HG03575 (cell line): Measurements from ENCODE around the gene CLHC1.
"Not testable (repeated sequence)": the region's sequence is repeated elsewhere in the genome, so short reads cannot be mapped to it uniquely, and the experiment has no call there.

Experiments
- ATAC-seq: cut with Tn5 transposase; IDR thresholded peaks from one replicate; pipeline ENCODE4 v1.9.1; 2021; ENCODE audit not compliant: unreplicated experiment, insufficient number of reproducible peaks, low FRiP score; ENCODE audit errors: extremely low read depth

Gene CLHC1

DNA sequence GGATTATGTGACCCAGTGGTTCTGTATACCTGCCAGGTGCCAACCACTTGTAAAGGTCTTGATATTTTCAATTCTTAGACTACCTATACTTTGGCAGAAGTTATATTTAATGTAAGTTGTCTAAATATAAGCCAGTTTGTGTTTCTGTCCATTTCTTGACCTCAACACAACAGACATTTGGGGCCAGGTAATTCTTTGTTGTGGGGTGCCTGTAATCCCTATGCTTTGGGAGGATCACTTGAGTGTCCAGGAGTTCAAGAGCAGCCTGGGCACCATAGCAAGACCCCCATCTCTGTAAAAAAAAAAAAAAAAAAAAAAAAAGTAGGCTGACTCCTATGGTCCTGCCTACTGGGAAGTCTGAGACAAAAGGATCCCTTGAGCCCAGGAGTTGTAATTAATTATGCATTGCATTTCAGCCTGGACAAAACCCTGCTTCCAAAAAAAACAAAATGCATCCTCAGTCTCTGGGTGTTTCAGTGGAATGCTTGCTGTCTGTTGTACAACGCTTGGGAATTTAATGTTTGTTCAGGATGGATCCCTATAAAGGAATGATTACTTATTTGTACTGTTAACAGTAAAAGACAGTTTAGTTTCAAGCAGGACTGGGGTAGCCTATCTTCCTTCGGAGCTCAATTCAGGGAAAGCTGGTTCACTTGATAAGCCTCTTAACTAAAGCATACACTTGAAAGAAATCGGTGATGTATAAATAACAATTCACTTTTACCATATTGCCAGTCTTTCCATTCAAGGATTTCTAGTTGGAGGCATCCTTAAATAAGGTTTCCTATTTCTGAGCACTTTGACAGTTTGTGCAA, 3.8 kb upstream of the CLHC1 start:
- no peak for ATAC-seq

DNA sequence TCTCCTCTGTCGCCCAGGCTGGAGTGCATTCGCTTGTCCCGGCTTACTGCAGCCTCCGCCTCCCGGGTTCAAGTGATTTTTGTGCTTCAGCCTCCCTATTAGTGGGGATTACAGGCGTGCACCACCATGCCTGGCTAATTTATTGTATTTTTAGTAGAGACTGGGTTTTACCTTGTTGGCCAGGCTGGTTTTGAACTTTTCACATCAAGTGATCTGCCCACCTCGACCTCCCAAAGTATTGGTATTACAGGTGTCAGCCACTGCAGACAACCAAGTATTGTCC, 1.5 kb upstream of the CLHC1 start:
- ATAC-seq = no peak

DNA sequence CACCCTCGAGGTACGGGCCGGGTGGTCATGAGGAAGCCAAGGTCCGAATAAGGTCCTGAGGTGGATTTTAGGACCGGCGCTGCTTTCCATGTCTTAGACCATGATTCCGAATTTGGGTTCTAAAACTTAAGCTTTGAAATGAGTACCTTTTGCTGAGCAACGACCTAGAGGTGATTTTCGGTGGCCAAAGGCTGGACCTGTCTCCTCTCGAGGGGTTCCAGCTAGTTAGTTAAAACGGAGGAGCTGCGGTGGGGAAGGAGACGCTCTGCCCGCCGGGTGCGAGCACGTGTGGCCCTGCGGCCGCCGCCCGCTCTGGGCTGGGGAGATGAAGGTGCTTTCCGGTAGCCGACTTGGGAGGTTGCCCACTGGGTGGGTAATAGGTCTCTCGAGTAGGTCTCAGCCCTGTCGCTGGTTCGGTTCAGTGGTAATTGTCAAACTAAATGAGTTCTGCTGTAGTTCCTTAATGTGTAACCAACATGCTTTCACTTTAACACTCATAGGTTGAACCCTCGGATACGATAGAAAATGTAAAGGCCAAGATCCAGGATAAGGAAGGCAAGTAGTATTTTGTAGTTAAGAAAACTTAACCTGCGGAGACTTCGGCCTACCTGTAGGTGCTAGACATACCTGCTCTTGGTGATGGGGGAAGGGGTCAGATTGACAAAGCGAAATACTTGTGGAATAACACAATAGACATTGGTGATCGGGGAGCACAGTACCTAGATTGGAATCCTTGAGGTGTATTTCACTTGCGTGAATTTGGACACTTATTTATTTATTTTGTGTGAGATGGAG, 967 bp upstream of the CLHC1 start:
- no peak for ATAC-seq

DNA sequence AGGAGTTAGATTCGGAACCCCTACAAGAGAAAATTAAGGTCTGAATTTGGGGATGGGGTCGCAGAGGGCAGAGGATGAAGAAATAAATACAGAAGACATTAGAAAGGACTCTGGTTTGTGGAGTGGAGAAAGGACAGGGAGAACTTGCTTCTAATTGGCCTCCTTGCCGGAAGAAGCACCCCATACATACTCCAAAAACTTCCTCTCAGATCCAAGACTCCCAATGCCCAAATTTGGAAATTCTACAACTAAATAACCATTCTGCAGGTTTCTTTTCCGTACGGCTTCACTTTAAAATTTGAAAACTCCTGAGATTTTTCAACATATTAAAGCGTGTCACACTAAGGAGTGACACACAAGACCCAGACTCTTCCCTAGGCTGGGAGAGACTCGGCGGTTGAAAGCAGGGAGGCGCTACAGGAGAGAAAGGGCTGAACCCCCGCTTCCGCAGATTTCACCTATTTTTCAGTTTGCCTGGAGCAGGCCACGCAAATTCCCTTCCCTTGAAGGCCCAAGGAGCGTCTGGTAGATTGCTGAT, 478 bp downstream of the CLHC1 start:
- no peak for ATAC-seq

DNA sequence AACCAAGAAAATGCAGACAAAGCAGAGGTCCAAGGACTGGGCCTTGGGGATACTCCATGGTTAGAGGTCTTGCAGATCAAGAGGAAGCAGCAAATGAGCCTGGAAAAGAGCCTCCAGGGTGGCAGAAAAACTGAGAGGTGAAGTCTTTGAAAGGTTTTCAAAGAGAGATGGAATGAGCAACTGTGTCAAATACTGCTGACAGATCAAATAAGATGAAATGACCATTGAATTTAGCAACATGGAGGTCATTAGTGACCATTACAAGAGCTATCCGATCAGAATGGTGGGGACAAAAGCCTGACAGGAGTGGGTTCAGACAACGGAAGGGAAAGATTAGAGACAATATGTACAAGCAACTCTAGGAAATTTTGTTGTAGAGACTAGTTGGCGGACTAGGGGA, 1.5 kb downstream of the CLHC1 start:
- no peak for ATAC-seq

DNA sequence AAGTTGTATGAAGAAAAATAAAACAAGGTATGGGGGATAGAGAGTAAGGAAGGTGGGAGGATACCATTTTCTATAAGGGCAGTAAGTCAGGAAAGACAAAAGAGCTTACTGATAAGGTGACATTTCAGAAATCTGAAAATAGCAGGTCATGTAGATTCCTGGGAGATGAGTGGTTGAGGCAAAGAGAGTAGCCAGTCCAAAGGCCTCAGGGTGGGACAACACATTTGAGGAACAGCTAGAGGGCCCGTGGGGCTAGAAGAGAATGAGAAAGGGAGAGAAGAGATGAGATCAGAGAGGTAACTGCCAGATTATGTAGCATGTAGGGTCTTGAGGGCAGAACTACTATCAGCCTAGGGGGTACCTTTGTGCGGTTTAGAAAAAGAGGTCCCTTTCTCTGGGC, 2.9 kb downstream of the CLHC1 start:
- no peak for ATAC-seq

DNA sequence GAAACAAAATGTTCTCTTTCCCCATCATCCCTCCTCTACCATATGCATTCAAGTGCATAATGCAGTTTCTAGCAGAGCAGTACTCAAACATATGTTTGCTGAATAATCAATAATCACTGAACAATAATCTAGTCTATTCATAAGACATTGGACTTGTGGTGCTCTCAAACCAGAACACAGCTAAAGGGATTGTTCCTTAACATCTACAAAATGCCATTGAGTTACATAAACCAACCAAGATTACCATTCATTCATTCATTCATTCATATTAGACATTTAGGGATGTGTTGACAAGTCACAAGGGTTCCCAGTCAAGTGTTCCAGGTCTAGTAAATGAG, 3.9 kb downstream of the CLHC1 start:
- ATAC-seq = no peak

DNA sequence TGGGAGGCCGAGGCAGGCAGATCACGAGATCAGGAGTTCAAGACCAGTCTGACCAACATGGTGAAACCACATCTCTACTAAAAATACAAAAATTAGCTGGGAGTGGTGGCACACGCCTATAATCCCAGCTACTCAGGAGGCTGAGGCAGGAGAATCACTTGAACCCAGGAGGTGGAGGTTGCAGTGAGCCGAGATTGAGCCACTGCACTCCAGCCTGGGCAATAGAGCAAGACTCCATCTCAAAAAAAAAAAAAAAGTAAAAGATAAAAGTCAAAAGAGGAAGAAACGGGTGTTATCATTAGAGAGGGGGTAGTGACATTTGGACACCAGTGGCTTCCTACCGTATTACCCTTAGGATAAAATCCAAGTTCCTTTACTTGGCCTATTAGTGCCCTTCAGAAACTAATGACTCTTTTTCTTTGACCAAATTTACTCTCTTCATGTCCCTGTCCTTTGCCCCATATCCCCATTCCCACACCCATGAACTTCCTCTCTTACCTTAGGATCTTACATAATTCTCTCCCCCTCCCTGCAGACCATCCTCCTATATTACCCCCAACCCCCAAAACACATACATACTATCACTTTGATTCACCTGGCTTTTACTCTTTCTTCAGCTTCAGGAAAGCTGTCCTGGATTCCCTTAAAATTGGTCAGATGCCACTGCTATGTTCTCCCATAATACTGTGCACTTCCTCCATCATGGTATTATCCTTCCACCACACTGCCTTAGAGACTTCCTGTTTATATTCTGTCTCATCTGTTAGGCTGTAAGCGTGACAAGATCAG, 4.5 kb downstream of the CLHC1 start:
- ATAC-seq = not testable (repeated sequence)

DNA sequence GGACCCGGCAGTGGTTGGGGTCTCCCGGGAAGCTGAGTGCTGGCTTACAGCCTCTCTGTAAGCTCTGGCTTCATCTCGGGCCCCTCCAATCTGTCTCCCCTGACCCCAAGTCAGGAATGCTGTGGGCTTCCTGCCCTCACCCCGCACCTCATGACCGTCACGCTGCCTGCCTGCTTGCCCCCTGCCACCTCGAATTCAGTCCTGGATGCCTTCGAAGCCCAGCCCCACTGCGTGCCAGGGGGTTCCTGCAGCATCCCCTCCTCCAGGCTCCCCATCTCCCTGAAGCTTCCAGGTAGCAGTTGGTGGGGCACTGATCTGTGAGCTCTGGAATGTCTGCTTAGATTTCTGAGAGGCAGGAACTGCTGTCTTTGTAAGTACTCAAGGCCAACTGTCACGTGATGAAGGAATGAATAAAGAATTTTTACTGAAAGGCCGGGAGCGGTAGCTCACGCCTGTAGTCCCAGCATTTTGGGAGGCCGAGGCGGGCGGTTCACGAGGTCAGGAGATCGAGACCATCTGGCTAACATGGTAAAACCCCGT, 6.5 kb downstream of the CLHC1 start:
- ATAC-seq = no peak

DNA sequence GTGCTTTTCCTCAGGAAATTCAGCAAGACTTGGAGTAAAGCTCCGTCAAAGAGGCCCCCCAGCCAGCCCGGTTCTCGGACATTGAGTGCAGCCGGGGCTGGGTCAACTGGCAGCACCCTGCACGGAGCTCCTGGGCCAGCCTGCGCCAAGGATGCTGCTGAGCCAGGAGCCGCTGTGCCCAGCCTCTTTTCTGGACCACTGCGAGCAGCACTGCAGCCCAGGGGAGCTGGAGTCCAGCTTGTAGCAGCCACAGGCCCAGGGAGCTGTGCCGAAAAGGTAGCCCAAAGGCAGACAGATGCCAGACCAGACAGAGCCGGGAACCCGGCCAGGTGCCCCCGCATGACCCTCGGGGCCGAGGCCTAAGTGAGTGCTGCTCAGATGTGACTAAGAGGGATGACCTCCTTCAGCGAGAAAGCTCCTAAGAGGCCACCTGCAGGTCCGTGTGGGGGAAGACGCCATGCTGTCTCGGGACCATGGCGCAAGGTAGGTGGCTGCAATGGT, 7.3 kb downstream of the CLHC1 start:
- ATAC-seq = no peak

DNA sequence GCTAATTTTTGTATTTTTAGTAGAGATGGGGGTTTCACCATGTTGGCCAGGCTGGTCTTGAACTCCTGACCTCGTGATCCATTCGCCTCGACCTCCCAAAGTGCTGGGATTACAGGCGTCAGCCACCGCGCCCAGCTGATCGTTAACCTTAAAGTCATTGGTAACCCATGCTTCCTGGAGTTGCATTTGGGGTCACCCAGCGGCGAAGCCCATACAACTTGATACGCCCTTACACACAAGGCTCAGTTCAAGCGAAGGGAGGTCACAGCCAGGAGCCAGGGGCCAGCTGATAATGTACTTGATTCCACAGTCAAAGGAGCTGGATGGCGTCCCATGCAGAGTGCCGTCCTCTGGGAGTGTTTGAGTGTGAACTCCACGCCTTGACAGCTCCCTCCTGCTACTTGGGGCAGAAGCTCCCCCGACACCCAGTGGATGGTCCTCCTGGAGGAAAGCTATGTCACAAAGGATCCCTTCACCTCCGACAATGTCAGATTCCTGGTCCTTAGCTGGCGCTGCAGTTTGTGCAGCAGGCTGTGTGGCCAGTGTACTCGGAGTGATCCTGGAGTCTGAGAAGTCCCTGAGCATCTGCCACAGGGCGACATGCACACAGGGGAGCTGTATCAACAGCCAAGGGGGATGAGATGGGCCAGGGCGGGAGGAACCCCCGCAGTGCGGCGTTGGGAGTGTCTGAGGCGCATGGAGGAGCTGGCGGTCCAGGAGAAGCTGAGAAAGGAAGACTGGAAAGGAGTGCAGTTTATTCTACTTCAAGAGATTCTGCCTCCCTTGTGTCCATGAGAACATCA, 7.9 kb downstream of the CLHC1 start:
- ATAC-seq = no peak

DNA sequence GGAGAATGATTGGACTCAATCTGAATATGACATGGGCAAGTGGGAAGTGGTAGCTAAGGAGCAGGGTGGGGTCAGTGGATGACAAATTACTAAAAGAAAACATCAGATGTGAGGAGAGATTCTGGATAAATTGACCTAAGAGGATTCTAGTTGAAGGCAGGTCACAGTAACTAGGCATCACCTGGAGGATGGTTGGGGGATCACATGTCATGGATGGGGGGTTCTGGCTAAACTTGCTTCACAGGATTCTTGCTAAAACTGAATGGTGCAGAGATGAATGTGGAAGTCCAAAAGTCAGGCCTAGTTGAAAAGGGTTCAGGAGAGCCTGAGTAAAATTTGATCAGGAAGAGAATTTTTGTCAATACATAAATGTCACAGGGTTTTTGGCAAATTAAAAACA, 18.3 kb downstream of the CLHC1 start:
- ATAC-seq = no peak

DNA sequence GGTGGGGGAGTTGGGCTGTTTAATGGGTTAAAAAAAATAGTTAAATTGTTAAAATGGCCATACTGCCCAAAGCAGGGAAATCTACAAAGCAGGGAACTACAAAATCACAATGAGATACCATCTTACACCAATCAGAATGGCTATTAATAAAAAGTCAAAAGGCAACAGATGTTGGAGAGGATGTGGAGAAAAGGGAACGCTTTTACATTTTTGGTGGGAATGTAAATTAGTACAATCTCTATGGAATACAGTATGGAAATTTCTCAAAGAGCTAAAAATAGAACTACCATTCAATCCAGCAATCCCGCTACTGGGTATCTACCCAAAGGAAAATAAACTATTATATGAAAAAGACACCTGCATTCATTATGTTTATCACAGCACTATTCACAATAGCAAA, 27.1 kb downstream of the CLHC1 start:
- ATAC-seq = no peak

DNA sequence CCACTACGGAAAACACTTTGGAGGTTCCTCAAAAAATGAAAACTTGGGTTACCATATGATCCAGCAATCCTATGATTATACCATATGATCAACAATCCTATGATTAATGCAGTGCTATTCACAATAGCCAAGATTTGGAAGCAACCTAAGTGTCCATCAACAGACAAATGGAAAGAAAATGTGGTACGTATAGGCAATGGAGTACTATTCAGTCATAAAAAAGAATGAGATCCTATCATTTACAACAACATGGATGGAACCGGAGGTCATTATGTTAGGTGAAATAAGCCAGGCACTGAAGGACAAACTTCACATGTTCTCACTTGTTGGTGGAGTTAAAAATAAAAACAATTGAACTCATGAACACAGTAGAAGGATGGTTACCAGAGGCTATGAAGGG, 27.6 kb downstream of the CLHC1 start:
- ATAC-seq = no peak

DNA sequence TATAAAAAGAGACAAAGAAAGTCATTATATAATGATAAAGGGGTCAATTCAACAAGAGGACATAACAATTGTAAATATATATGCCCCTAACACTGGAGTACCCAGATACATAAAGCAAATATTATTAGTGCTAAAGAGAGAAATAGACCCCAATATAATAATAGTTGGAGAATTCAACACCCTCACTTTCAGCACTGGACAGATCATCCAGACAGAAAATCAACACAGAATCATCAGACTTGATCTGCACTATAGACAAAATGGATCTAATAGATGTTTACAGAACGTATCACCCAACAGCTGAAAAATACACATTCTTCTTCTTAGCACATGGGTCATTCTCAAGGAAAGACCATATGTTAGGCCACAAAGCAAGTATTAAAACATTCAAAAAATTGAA, 31.7 kb downstream of the CLHC1 start:
- no peak for ATAC-seq

DNA sequence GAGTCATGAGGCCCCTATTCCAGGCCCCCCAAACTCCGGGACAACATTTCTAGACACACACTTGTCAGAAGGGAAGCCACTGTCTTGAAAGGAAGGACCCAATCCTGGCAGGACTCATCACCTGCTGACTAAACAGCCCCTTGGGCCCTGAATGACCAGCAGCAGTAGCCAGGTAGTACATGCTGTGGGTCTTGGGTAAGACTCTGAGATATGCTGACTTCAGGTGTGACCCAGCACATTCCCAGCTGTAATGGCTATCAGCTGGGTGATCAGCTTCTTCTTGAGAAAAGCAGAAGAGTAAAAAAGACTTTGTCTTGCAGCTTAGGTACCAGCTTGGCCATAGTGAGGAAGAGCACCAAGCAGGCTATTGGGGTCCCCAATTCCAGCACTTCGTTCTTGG, 35.6 kb downstream of the CLHC1 start:
- ATAC-seq = no peak

DNA sequence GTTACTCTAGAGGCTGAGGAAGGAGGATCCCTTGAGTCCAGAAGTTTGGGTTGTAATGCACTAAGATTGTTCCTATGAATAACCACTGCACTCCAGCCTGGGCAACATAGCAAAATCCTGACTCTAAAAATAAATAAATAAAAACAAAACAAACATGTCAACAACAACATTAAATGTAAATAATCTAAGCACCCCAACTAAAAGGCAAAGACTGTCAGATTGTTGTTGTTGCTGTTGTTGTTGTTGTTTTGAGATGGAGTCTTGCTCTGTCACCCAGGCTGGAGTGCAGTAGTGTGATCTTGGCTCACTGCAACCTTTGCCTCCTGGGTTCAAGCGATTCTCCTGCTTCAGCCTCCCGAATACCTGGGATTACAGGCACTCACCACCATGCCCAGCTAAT, 40.2 kb downstream of the CLHC1 start:
- not testable (repeated sequence) for ATAC-seq

DNA sequence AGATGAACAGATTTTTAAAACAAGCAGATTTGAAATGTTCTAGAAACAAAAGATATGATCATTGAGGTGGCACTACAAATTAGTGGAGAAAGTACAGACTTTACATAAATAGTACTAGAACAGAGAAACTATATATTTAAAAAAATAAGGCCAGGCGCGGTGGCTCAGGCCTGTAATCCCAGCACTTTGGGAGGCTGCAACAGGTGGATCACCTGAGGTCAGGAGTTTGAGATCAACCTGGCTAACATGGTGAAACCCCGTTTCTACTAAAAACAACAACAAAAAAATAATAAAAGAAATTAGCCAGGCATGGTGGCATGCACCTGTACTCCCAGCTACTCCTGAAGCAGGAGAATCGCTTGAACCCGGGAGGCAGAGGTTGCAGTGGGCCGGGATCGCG, 45.3 kb downstream of the CLHC1 start:
- not testable (repeated sequence) for ATAC-seq

DNA sequence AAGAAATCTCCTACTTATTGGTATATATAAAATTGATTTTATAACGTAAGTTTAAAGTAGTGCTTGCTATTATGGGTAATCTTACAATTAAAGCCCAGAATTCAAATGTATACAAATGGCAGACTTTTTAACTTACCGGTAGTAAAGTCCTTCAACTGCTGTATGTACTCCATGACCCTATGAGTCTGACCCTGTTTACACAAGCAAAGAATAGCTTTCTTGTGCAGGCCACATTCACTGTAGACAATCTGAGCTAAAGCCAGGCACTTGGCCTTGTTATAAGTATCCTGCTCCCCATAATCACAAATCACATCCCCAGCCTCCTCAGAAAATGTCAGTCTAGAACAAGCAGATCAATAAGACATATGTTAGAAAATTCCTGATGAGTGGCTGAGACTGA, 51.7 kb downstream of the CLHC1 start:
- no peak for ATAC-seq
